ENCODE data around the gene SCGB2B2.
"Not testable (repeated sequence)": the region's sequence is repeated elsewhere in the genome, so short reads cannot be mapped to it uniquely, and the experiment has no call there.

SCGB2B2 gene

GRCh38 chr19:34668077-34668689 is 8.8 kb downstream of the SCGB2B2 start:
- not testable (repeated sequence) for DNase-seq

GRCh38 chr19:34667349-34668076 is 9.4 kb downstream of the SCGB2B2 start:
- no peak for DNase-seq

- no peak for DNase-seq
Observed at GRCh38 chr19:34666958-34667265, 10.0 kb downstream of the SCGB2B2 start.

- DNase-seq = no peak
Observed at GRCh38 chr19:34666200-34666957, 10.6 kb downstream of the SCGB2B2 start.

GRCh38 chr19:34665275-34665674 is 11.7 kb downstream of the SCGB2B2 start:
- DNase-seq = not testable (repeated sequence)

GRCh38 chr19:34664870-34665269 is 12.1 kb downstream of the SCGB2B2 start:
- DNase-seq = no peak

- no peak for DNase-seq
Observed at GRCh38 chr19:34664168-34664567, 12.8 kb downstream of the SCGB2B2 start.

GRCh38 chr19:34662919-34663318 is 14.0 kb downstream of the SCGB2B2 start:
- DNase-seq = peak; percentile 40

GRCh38 chr19:34661357-34661756 is 15.6 kb downstream of the SCGB2B2 start:
- DNase-seq = no peak

- no peak for DNase-seq
Observed at GRCh38 chr19:34655651-34656050, 21.3 kb downstream of the SCGB2B2 start.

- DNase-seq = no peak
Observed at GRCh38 chr19:34654796-34655195, 22.2 kb downstream of the SCGB2B2 start.

GRCh38 chr19:34651747-34652146 is 25.2 kb downstream of the SCGB2B2 start:
- DNase-seq = no peak

- DNase-seq = no peak
Observed at GRCh38 chr19:34649886-34650543, 26.9 kb downstream of the SCGB2B2 start.

- no peak for DNase-seq
Observed at GRCh38 chr19:34645551-34645950, 31.4 kb downstream of the SCGB2B2 start.

GRCh38 chr19:34644991-34645461 is 31.9 kb downstream of the SCGB2B2 start:
- DNase-seq = no peak

GRCh38 chr19:34642241-34642640 is 34.7 kb downstream of the SCGB2B2 start:
- DNase-seq = no peak

GRCh38 chr19:34639491-34640085 is 37.4 kb downstream of the SCGB2B2 start:
- DNase-seq = peak; percentile 56

- DNase-seq = no peak
Observed at GRCh38 chr19:34633802-34634201, 43.2 kb downstream of the SCGB2B2 start.

All from activated CD4-positive, alpha-beta T cell treated with anti-CD3 and anti-CD28 coated beads, Interleukin-2, amount 50 U/mL, for 16 hours (primary cell).